ENCODE data around the gene LRRC46. TPM values are rescaled to one million over a fixed set of nuclear protein-coding genes. Genes with fewer than 3 reads are reported as not detected.
A peak's percentile ranks its signal among the peaks of the same experiment; 100 is the strongest.

The LRRC46 gene
- total and polyA plus RNA-seq, 2 of the 13 experiments (the other 11 are each of a cell fraction or from before 2014, with no cell fraction given): 0.09 TPM

DNA sequence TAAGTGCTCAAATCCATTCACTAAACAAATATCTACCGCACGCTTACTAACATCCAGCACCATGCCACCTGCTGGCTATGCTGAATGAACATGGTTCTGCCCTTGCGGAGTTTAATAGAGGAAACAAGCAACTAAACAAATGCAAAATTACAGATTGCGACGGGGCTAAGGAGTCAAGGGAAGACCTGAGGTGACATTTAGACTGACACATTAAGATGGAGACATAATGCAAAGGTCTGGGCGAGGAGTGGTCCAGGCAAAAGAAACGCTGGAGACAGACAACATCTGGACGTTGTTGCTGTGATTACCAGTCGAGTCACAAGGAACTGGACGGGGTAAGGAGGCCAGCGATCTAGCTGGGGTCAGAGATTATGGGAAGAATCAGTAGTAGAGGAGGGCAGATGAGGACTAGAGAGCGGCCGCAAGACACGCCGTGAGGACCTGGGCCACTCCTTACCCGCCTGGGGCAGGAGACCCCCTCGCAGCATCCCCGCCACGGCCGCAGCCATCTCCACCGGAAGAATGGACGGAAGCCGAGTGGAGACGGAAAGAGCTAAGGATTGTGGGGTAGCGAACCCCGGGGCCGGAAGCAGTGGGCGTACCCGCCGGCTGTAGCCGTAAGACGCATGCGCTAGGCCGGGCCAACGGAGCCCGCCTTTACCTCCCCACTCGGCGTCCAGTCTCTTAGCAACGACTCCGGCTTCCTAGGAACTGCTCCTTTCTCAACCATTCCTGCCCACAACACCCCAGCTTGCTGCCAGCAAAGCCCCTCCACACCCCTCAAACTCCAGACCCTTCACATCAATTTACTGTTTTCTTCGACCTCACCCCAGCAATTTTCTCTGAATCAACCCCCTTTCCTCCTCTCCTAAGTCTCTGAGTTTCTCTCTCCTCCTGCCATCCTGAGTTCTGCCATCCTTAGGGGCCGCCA, at the start of gene LRRC46, which contains the start of gene MRPL10 (continued):
- TF ChIP-seq, protein P1, sequence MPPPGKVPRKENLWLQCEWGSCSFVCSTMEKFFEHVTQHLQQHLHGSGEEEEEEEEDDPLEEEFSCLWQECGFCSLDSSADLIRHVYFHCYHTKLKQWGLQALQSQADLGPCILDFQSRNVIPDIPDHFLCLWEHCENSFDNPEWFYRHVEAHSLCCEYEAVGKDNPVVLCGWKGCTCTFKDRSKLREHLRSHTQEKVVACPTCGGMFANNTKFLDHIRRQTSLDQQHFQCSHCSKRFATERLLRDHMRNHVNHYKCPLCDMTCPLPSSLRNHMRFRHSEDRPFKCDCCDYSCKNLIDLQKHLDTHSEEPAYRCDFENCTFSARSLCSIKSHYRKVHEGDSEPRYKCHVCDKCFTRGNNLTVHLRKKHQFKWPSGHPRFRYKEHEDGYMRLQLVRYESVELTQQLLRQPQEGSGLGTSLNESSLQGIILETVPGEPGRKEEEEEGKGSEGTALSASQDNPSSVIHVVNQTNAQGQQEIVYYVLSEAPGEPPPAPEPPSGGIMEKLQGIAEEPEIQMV (CRISPR knock-in tag; IDR thresholded peaks at IDR 0.05; ENCODE audit: low read depth): no peak
- TF ChIP-seq HHEX (CRISPR knock-in tag; IDR thresholded peaks at IDR 0.05): no peak
- no peak for TF ChIP-seq TCF7L2 (IDR thresholded peaks at IDR 0.05; ENCODE audit: low read depth, low read length)
- TF ChIP-seq, protein P2, sequence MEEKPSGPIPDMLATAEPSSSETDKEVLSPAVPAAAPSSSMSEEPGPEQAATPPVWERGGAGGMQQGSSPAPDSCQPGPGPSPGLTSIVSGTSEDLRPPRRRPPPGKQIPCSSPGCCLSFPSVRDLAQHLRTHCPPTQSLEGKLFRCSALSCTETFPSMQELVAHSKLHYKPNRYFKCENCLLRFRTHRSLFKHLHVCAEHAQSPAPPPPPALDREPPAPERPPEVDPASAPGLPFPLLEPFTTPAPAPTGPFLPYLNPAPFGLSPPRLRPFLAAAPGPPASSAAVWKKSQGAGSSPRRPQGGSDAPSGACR (CRISPR knock-in tag; IDR thresholded peaks at IDR 0.05): no peak; the same call in 1 of the 2 replicates
- TF ChIP-seq ZNF839 (CRISPR knock-in tag; IDR thresholded peaks at IDR 0.05; ENCODE audit: borderline replicate concordance): peak; percentile 47; the same call in 1 of the 2 replicates
- TF ChIP-seq ZBTB42 (CRISPR knock-in tag; IDR thresholded peaks at IDR 0.05): peak; percentile 97
- peak; percentile 53; the same call in 1 of the 2 replicates for TF ChIP-seq HES4 (CRISPR knock-in tag; IDR thresholded peaks at IDR 0.05; ENCODE audit: borderline replicate concordance)
- TF ChIP-seq ZNF431 (CRISPR knock-in tag; IDR thresholded peaks at IDR 0.05; ENCODE audit: borderline replicate concordance, low read depth): peak; percentile 92
- no peak for TF ChIP-seq FOXP1 (IDR thresholded peaks at IDR 0.05)
- peak; percentile 26; the same call in 1 of the 2 replicates for TF ChIP-seq FOXP1 (CRISPR knock-in tag; IDR thresholded peaks at IDR 0.05)
- no peak for TF ChIP-seq ZNF460 (CRISPR knock-in tag; IDR thresholded peaks at IDR 0.05; ENCODE audit: borderline replicate concordance)
- no peak for TF ChIP-seq SYNCRIP (IDR thresholded peaks at IDR 0.05; ENCODE audit: insufficient read depth, low read depth, low read length)
- peak; percentile 98 for TF ChIP-seq MXI1 (IDR thresholded peaks at IDR 0.05; ENCODE audit: borderline replicate concordance, low read depth, low read length)
- TF ChIP-seq MBD4 (IDR thresholded peaks at IDR 0.05; ENCODE audit: borderline replicate concordance, low read length): no peak
- peak; percentile 88; the same call in 1 of the 2 replicates for TF ChIP-seq ZSCAN21 (CRISPR knock-in tag; IDR thresholded peaks at IDR 0.05; ENCODE audit: borderline replicate concordance)
- no peak for TF ChIP-seq ZNF749 (CRISPR knock-in tag; IDR thresholded peaks at IDR 0.05; ENCODE audit: borderline replicate concordance)
- peak; percentile 89; the same call in 1 of the 2 replicates for TF ChIP-seq NFKB2 (CRISPR knock-in tag; IDR thresholded peaks at IDR 0.05; ENCODE audit: borderline replicate concordance)
- TF ChIP-seq ZNF331 (CRISPR knock-in tag; IDR thresholded peaks at IDR 0.05): peak; percentile 86
- TF ChIP-seq, protein P3, sequence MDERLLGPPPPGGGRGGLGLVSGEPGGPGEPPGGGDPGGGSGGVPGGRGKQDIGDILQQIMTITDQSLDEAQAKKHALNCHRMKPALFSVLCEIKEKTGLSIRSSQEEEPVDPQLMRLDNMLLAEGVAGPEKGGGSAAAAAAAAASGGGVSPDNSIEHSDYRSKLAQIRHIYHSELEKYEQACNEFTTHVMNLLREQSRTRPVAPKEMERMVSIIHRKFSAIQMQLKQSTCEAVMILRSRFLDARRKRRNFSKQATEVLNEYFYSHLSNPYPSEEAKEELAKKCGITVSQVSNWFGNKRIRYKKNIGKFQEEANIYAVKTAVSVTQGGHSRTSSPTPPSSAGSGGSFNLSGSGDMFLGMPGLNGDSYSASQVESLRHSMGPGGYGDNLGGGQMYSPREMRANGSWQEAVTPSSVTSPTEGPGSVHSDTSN (CRISPR knock-in tag; IDR thresholded peaks at IDR 0.05): no peak
- TF ChIP-seq, protein P4, sequence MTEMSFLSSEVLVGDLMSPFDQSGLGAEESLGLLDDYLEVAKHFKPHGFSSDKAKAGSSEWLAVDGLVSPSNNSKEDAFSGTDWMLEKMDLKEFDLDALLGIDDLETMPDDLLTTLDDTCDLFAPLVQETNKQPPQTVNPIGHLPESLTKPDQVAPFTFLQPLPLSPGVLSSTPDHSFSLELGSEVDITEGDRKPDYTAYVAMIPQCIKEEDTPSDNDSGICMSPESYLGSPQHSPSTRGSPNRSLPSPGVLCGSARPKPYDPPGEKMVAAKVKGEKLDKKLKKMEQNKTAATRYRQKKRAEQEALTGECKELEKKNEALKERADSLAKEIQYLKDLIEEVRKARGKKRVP (CRISPR knock-in tag; IDR thresholded peaks at IDR 0.05): peak in 1 of 2 experiments; percentile 61; a peak in 1 of 4 replicates
- TF ChIP-seq ZNF451 (CRISPR knock-in tag; IDR thresholded peaks at IDR 0.05): peak; percentile 89
- TF ChIP-seq ZFP41 (CRISPR knock-in tag; IDR thresholded peaks at IDR 0.05; ENCODE audit: borderline replicate concordance): peak; percentile 78; the same call in 1 of the 2 replicates
- TF ChIP-seq, protein P5, sequence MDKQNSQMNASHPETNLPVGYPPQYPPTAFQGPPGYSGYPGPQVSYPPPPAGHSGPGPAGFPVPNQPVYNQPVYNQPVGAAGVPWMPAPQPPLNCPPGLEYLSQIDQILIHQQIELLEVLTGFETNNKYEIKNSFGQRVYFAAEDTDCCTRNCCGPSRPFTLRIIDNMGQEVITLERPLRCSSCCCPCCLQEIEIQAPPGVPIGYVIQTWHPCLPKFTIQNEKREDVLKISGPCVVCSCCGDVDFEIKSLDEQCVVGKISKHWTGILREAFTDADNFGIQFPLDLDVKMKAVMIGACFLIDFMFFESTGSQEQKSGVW (CRISPR knock-in tag; IDR thresholded peaks at IDR 0.05; ENCODE audit: borderline replicate concordance): no peak
- TF ChIP-seq ZNF619 (CRISPR knock-in tag; IDR thresholded peaks at IDR 0.05): peak; percentile 51; the same call in 1 of the 2 replicates

Measured in HepG2 (cell line).